Central memory CD4-positive, alpha-beta T cell (primary cell): ENCODE data around the gene CFAP74.

Experiments used
- DNase-seq: peaks from one replicate; pipeline ENCODE4 v3.0.0; 2022

CFAP74 gene

GRCh38 chr1:2020310-2020655 lies 16.7 kb upstream of the CFAP74 start:
- no peak for DNase-seq

GRCh38 chr1:2019571-2020309 lies 16.2 kb upstream of the CFAP74 start:
- no peak for DNase-seq

GRCh38 chr1:2019172-2019543 lies 15.6 kb upstream of the CFAP74 start, which contains the start of gene GABRD:
GABRD (plus strand) TSS chr1:2019345; CDS start chr1:2019424, 79 bp downstream.
- DNase-seq, result no peak

GRCh38 chr1:2018217-2019171 lies 14.9 kb upstream of the CFAP74 start:
- DNase-seq, result no peak

- no peak for DNase-seq
Observed at GRCh38 chr1:2016123-2016522, 12.5 kb upstream of the CFAP74 start.

- no peak for DNase-seq
Observed at GRCh38 chr1:2014741-2015735, 11.5 kb upstream of the CFAP74 start.

- DNase-seq, result no peak
Observed at GRCh38 chr1:2014181-2014580, 10.6 kb upstream of the CFAP74 start.

- no peak for DNase-seq
Observed at GRCh38 chr1:2009101-2010053, 5.8 kb upstream of the CFAP74 start.

- no peak for DNase-seq
Observed at GRCh38 chr1:2004856-2005255, 1.3 kb upstream of the CFAP74 start.

GRCh38 chr1:2001773-2002411 lies 1.7 kb downstream of the CFAP74 start:
- no peak for DNase-seq

- DNase-seq, result no peak
Observed at GRCh38 chr1:2000850-2001249, 2.7 kb downstream of the CFAP74 start.

- no peak for DNase-seq
Observed at GRCh38 chr1:2000432-2000831, 3.2 kb downstream of the CFAP74 start.

- no peak for DNase-seq
Observed at GRCh38 chr1:1997576-1997975, 6.0 kb downstream of the CFAP74 start.

- DNase-seq, result no peak
Observed at GRCh38 chr1:1996207-1996651, 7.4 kb downstream of the CFAP74 start.

GRCh38 chr1:1994536-1994935 lies 9.1 kb downstream of the CFAP74 start:
- no peak for DNase-seq

GRCh38 chr1:1990222-1990621 lies 13.4 kb downstream of the CFAP74 start:
- DNase-seq, result no peak

- DNase-seq, result no peak
Observed at GRCh38 chr1:1989789-1990188, 13.8 kb downstream of the CFAP74 start.

GRCh38 chr1:1989102-1989542 lies 14.5 kb downstream of the CFAP74 start:
- no peak for DNase-seq

GRCh38 chr1:1988061-1988945 lies 15.3 kb downstream of the CFAP74 start:
- DNase-seq, result no peak

GRCh38 chr1:1987142-1987510 lies 16.5 kb downstream of the CFAP74 start:
- DNase-seq, result no peak
